Stimulated activated naive CD4-positive, alpha-beta T cell treated with Interleukin-2 at 50 U/mL for 16 hours (primary cell): ENCODE measurements around the gene CYP24A1.

Experiments
- DNase-seq: peaks from one replicate; lab custom pipeline; 2025; lab: John Stamatoyannopoulos, UW

The CYP24A1 gene

DNA sequence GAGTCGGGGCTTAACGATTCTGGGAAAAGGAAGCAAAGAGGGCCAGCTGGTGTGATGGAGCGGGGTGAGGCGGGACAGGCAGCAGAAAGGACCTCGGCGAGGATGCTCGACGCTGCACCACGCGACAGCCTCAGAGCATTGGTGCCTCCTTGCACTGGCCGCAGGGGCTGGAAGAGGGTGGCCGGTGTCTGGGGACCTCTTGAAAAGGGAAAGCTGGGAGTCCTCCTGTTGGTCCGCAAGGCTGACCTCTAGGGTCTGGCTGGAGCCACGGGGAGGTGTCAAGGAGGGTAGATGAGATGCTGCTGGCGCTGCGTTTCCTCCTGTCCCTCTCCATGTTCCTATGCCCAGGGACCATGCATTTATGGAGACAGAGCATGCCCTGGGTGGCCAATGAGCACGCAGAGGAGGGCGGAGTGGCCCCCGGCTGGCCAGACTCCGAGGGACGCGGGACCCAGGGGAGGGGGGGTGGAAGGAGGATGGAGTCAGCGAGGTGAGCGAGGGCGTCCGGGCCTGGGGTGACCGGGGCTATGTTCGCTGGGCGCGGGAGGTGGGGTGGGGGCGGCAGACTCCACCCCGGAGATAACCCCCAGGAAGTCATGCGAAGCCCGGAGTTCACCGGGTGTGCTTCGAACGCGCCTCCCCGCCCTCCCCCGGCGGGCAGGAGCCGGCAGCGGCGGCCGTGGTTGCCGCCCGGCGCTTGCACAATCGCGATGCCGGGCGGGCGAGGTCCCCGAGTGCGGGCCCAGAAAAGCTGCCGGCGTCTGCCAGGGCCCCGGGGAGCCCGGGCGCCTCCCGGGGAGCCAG lies at the start of gene CYP24A1:
CYP24A1 (minus strand) TSS at position 334 of the 804 bp plus-strand sequence. CDS start 407 bp downstream, outside the sequence.
- no peak for DNase-seq

DNA sequence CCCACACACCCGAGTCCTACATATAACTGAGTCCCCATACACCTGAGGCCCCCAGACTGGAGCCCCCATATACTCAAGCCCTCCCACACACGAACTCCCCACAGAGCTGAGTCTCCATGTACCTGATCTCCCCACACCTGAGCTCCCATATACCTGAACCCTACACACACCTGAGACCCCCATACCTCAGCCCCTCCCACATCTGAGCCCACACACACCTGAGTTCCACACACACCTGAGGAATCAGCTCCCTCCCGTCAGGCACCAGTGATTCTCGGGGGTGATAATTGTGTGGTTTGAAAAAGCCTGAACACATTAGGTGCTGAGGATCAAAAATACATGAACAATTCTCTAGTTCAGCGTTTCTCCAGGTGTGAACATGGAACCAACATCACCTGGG lies 49.5 kb upstream of the CYP24A1 start:
- no peak for DNase-seq

DNA sequence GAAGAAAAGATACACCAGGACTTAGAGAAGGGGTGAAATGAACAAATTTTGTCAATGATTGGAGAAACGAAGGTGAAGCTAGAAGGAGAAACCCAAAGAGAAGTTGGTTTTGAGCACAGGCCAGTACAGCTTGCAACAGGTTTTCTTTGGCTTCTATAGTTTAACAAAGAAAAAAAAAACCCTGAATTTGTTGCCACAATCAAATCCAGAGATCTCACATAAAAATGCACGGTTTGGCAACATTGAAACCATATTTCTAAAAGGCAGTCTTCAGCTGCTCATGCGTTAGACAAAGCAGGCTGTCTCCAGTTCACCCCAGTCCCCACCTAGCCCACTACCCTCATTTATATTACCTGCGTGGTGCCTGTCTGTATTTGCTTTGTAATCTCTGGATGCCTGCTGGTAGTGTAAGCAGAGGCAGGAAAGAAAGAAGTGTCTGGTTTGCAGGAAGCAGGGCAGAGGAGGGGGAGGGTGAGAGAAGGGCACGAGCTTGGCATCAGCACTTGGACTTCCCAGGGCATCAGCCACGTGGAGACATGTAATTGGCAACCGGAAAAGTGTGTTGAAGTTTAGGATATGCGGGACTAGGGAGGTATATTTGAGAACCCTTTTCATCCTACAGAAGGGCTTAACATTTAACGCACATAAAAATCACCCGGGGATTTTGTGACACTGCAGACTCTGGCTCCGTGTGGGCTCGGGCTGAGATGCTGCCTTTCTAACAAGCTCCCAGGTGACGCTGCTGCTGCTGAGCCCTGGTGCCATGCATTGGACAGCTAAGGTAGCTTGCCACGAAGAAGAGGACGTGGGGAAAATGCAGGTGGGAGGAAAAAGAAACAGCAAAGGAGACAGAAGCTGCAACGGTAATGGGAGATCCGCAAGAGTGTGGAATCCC lies 48.5 kb upstream of the CYP24A1 start:
- no peak for DNase-seq

DNA sequence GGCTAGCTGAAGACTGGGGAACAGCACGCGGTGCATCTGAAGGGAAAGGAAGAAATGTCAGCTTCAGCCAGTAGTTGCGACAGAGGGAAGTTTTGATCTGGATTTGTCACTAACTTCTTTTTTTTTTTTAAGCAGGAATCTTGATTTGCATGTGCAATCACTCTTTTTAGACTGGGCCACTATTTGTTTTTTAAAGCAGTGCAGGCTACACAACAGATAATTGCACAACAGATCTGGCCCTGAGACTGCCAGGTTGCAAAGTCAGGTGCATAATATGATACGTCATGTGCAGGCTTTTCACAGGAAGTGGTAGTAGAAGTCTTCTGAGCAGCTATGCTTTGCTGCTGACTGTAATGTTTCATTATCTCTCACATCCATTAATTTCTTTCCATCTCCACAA lies 47.6 kb upstream of the CYP24A1 start:
- DNase-seq, result no peak

DNA sequence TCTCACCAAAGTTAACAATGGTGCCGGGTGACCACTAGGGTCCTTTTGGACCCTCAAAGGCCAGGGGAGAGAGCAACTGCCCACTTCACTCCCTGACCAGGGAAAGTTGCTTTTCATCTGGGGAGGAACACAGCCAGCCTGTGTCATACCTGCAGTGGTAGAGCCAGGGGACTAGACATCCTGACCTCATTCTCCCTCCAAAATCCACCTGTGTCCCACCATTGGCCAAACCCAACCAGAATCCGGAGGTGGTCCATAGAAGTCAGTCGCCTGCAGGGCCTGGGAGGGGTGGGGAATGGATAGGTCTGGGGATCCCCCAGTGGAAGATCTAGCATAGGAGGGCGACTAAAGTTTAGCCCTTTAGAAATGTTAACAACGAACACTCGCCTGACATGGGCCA lies 46.9 kb upstream of the CYP24A1 start:
- DNase-seq, result no peak

DNA sequence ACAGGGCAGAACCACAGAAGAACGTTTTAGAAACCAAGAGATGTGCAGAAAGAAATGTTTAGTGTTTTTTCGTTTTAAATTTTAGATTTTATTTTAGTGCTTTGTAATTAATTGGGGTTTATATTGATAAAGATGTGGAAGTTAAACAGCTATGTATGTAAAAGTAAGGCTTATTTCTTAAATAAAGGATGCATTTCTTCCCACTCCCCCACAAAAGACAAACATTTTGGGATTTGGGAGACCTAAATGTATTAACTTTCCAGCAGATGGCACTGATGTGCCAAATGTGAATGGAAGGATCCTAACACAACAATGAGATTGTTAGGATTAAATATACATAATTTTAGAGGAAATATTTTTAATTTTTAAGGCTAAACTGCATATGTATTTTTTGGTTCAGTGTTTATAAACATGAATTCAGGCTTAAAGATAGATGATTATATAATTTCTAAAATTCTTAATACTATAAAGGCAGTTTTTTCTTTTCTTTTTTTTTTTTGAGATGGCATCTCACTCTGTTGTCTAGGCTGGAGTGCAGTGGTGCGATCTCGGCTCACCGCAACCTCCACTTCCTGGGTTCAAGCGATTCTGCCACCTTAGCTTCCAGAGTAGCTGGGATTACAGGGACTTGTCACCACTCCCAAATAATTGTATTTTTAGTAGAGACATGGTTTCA lies 46.1 kb upstream of the CYP24A1 start:
- no peak for DNase-seq

DNA sequence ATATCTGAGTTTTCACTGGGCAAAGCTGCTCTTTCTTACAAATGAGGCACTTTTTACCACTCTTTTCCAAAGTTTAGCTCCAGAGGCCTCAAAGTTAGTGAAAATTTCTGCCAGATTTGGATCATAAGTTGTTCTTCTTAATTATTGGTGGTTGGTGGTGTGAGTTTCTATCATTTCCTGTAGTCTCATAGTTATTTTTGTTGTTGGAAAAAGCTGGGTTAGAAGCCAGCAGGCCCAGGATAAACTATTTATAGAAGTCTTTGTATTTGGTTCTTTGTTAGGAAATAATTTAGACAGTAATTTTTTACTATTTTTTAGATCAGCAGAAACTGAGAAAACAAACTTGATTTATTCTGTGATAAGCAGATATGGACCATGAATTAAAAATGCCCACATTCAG lies 44.7 kb upstream of the CYP24A1 start:
- no peak for DNase-seq

DNA sequence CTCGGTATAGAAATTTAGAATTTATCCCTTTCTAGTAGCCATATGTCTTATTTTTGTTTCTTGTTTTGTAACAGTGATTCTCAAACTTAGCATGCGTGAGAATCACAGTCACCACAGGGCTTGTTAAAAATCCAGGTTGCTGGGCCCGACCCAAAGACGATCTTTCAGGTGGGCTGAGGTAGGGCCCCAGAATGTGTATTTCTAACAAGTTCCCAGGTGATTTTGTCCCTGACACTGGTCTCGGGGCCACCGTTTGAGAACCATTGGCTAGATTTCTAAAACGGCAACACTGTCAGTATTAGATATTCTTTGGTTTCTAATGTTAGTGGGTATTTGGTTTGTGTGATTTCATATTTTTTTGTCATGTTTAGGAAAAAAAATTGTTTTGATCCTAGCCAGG lies 44.0 kb upstream of the CYP24A1 start:
- DNase-seq, result no peak

DNA sequence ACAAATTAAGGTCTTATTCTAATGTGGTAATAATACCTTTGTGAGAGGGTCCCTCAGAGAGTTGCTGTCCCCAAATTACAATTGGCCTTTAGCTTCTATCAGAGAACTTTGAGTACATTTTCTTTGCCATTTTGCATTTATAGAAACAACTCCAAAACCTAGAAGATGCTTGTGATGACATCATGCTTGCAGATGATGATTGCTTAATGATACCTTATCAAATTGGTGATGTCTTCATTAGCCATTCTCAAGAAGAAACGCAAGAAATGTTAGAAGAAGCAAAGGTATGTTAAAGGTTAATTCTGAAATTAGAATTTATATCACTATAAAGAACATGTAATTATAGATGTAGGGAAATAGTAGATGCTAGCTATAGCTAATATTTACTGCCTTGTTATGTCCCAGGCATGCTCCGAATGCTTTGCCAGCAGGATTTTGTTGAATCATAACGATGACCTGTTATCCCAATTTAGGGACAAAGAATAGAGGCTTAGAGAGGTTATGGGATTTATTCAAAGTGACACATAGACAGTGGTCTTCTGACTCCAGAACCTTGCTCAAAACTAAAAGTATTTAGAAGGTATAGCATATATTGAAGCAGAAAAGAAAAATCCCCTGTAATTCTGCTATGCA lies 41.5 kb upstream of the CYP24A1 start:
- no peak for DNase-seq

DNA sequence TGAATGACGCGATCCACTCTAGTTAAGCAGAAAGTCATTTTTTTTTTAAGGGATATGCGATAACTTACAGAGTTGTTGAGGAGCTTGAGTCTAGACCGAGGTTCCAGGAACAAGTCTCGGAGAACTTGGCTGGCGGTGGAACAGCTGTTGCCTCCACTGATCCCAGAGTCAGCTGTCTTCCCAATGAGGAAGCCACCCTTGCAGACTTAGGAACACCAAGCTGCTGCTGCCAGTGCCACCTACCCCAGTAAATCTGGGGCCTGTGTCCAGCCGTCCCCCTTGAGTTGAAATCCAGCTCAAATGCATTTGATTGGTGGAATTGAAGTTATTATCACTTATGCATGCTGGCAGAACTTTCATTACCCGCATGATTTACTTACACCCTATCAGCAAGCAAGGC lies 40.8 kb upstream of the CYP24A1 start:
- DNase-seq, result no peak

DNA sequence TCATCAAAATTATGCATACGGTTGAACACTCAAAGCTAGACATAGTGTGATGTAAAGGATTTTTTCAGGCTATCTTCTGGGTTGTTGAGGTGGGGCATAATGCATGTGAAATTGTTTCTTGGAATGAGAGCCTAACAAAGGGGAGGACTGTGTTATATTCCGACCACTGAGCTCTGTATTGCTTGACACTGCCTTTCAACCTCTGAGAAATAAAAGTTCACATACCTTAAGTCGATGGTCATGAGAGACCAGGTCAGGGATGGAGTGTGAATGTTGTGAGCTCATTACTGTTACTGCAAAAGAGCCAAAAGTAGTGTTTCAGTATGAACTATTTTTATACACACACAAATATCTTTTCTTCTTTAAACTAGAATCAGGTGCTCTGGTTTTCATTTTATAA lies 39.1 kb upstream of the CYP24A1 start:
- DNase-seq, result no peak

DNA sequence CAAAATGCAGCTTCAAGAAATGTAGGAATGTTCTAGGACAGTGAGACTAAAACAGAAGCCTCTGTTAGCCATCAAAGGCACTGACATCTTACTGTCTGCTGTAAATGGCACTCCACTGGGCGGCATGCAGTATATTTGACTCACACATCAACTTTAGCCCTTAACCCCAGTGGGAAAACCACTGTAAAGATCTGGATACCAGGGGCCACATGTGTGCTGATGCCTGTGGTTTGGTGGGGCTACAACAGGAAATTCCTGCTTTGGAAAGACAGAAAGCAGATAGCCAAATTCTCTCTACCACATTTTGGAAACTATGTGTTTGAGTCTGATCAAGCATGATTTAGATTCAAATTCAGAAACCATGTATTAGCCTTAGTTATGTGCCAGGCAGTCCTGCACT lies 38.4 kb upstream of the CYP24A1 start:
- DNase-seq, result no peak

DNA sequence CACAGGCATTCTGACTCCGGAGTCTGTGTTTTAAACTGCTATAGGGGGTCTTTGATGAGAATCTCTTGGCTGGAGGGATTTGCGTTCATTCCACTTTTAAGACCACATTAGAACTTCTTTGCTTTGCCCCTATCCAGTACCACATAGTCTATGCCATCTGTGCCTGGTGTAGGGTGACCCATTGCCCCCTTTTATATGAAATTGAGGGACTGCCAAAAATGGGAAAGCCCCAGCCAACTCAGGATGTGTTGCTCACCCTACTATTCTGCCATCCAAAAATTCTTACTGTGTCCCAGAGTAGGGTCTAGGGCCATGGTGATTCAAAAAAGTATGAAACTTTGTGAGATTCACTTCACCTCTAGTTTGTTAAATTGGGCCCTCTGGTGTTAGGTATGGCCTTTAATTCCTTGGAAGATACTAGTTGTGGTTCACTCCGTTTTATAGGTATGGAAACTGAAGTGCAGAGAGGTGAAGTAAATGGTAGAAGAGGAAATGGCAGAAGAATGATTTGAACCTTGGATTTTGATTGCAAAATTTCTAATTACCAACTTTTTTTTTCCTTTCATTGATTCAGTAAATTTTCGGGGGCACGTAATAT lies 35.5 kb upstream of the CYP24A1 start:
- DNase-seq, result no peak

DNA sequence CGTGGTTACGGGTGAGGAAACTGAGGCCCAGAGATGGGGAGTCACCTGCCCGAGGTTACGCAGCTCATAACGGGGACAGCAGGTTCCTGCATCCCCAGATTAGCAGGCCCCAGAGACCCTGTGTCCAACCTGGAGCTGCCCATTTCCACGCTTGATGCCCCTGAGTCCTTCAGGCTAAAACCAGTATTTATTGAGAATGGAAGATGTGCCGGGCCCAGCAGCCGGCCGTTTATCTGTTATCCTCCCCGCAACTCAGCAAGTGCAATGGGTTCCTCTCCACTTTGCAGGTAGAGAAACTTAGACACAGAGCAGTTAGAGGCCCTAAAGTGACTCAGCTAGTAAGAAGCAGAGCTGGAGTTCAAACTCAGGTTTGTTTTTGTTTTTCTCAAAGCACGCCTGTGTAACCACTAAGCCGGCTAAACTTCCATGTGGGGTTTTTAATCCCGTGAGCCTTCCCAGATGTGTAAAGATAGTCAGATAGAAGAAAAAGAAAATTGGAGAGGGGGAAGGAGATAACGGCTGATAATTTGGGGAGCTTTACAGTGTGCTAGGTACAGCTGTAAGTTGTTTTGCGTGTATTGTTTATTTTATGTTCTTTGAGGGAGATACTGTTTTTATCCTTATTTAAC lies 34.9 kb upstream of the CYP24A1 start:
- DNase-seq, result no peak

DNA sequence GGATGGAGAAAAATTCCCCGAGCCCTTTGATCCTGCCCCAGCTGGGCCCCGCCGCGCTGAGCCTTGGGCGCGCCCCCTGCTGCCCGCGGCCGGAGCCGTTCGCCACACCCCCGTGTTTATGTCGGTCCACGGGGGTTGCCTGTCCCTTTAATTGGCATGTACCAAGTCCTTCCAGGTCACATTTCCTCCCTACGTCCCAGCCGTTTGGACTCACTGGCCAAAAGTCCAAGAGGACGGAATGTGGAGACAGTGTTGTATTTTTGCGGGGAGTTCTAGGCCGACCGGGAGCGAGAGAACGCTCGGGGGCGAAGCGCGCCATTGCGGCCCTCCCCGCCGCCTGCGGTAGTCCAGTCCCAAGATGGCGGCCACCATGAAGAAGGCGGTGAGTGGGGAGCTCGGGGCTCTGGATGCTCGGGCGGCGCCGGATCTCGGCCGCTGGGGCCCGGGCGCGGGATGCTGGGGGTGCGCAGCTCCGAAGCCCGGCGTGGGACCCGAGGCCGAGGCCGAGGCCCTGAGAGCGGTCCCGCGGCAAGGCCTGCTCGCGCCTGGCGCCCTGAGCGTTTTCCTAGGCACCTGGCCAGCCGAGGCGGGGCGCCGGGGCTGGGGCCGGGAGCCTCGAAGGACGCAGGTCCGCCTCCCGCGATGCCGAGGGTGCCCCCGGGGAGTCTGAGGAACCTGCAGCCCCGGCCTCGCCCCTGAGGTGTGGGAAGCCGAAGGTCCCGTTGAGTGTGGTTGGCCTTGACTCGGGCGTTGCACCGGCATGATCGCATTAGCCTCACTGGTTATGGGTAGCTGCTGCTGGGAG lies 34.2 kb upstream of the CYP24A1 start, which contains the start of gene PFDN4:
PFDN4 (plus strand) TSS at position 345 of the 805 bp plus-strand sequence; CDS start at position 359, 14 bp downstream.
- peak; percentile 71 for DNase-seq

DNA sequence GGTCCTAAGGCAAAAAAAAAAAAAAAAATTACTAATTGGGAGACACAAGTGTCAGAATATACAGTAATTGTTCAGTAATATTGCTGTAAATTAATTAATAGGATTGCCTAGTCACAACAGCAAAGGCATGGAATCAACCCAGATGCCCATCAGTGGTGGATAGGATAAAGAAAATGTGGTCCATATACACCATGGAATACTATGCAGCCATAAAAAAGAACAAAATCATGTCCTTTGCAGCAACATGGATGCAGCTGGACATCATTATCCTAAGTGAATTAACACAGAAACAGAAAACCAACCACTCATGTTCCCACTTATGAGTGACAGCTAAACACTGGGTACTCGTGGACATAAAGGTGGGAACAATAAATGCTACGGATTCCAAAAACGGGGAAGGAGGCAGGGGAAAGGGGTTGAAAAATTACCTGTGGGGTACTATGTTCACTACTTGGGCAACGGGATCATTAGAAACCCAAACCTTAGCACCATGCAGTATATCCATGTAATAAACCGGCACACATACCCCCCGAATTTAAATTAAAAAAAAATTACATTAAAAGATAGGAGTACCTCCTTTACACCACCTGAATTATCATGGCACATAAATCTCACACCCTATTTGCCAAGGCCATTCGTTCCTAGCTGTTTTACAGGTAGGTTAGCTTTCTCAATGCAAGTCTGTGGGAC lies 33.4 kb upstream of the CYP24A1 start:
- no peak for DNase-seq

DNA sequence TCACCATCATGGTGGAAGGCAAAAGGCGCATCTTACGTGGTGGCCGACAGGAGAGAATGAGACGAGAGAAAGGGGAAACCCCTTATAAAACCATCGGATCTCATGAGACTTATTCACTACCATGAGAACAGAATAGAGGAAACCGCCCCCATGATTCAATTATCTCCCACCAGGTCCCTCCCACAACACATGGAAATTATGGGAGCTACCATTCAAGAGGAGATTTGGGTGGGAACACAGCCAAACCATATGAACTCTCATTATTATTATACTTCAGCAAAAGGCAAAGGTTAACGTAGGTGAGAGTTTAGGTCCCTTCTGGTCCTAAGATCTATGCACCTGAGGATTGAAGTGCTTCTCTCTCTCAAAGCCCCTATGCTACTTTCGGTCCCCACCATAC lies 31.7 kb upstream of the CYP24A1 start:
- no peak for DNase-seq

DNA sequence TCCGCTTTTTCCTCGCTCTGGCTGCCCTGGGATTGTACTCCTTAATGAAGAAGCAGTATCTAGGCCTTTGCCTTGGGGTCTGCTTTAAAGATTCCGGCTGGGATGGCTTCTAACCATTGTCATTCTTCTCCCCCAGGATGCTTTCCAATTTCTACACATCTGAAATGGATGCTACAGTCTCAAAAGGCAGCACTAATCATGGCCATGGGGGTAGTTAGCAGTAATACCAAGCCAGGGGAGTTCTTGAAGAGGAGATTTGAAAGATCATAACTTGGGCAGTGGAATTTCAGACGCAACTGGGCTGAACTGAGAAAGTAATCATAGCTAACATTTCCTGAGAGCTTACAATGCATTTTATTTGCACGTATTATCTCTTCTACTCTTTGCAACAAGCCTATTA lies 30.7 kb upstream of the CYP24A1 start:
- DNase-seq, result no peak

DNA sequence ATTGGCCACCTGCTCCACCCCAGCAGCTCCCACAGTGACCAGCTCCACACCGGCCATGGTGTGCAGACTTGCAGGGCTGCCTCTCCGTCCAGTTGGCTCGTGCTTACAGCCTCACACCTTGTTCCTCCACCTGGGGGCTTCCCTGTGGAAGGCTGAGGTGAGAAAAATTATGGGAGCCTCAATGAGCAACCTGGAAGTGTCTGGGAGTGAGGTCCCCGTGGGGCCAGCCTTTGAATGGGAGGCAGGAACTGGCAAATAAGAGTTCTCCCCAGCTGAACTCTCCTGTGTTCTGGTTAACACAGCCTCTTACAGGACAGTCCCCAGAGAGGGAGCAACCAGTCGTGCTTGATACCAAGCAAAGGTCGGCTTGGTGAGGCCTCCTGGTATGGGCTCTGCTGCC lies 30.3 kb upstream of the CYP24A1 start:
- DNase-seq, result no peak

DNA sequence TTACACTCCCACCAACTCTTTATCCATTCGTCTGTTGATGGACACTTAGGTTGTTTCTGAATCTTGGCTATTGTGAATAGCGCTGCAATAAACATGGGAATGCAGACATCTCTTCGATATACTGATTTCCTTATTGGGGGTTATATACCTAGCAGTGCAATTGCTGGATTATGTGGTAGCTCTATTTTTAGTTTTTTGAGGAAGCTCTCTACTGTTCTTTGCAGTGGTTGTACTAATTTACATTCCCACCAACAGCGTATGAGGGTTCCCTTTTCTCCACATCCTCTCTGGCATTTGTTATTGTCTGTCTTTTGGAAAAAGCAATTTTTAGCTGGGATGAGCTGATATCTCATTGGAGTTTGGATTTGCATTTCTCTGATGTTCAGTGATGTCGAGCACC lies 29.5 kb upstream of the CYP24A1 start:
- no peak for DNase-seq
